Activated T-helper 1 cell treated with anti-CD3 and anti-CD28 coated beads, Interleukin-12 subunit alpha, Interleukin-12 subunit beta, Interleukin-2, Interleukin-4 antibody, amounts not matched to agents 30 ng/mL and 10 ng/mL and 1 ng/mL, durations not matched to agents 14 hours and 24 hours and 36 hours (primary cell): ENCODE data around the gene HOXC10. TPM values are rescaled to one million over a fixed set of nuclear protein-coding genes. Genes with fewer than 3 reads are reported as not detected.
A peak's percentile ranks its signal among the peaks of the same experiment; 100 is the strongest.

Experiments
- DNase-seq: peaks from one replicate; pipeline ENCODE4 v3.0.0; 2021; ENCODE audit warnings: low spot score
- H3K27ac Mint-ChIP-seq: one replicate; pipeline ENCODE4 v1.8.0; 2021; ENCODE audit warnings: mild to moderate bottlenecking, mixed read lengths
- H3K27me3 Mint-ChIP-seq: one replicate; pipeline ENCODE4 v1.8.0; 2022; ENCODE audit warnings: mild to moderate bottlenecking, moderate library complexity, mixed read lengths; ENCODE audit not compliant: insufficient read depth
- H3K36me3 Mint-ChIP-seq: one replicate; pipeline ENCODE4 v1.8.0; 2021; ENCODE audit warnings: low read depth, mixed read lengths
- H3K4me1 Mint-ChIP-seq: one replicate; pipeline ENCODE4 v1.8.0; 2021; ENCODE audit warnings: low read depth, mixed read lengths
- H3K4me3 Mint-ChIP-seq: one replicate; pipeline ENCODE4 v1.8.0; 2021; ENCODE audit warnings: mild to moderate bottlenecking, moderate library complexity, mixed read lengths
- H3K9me3 Mint-ChIP-seq: one replicate; pipeline ENCODE4 v1.8.0; 2021; ENCODE audit warnings: mixed read lengths
- intact Hi-C: fragments of 100-400 bp; cut with micrococcal nuclease; formaldehyde crosslinking; loops from one replicate; pipeline ENCODE4 v1.15.1; 2024
- total RNA-seq: library from RNA; stranded (reverse); gene quantifications from 2 replicates; pipeline ENCODE4 v1.2.3, GENCODE V29; 2022

HOXC10 gene
- total RNA-seq, 1 donor from 2014 or later: not detected

- no peaks in the 10 kb centered on the region for H3K9me3 Mint-ChIP-seq
- no peaks in the 10 kb centered on the region for H3K4me1 Mint-ChIP-seq
- no peak overlapping the region for H3K4me3 Mint-ChIP-seq
- intact Hi-C loops: loop anchor here (2.0 to 5.0 kb wide), 2 partner anchors 17 to 98 kb away; partner anchors contain the start of gene HOXC4
- H3K27ac Mint-ChIP-seq: peak overlapping the region; percentile 48
- H3K36me3 Mint-ChIP-seq: no peaks in the 10 kb centered on the region
- DNase-seq: no peak
- peaks cover 87% of the 10 kb centered on the region for H3K27me3 Mint-ChIP-seq
Observed at GRCh38 chr12:53953831-53954693, 30.9 kb upstream of the HOXC10 start.

GRCh38 chr12:53954694-53955035 lies 30.3 kb upstream of the HOXC10 start, which contains the start of gene HOXC12:
Gene HOXC12 (plus strand): TSS chr12:53954903. CDS start chr12:53954930, 27 bp downstream.
- intact Hi-C loops: loop anchor here (5.0 kb wide), 1 partner anchor 98 kb away; the partner anchor contains the start of gene HOXC4
- no peak for DNase-seq
- Mint-ChIP-seq H3K36me3 (no peaks in the 10 kb centered on the region), H3K4me1 (no peaks in the 10 kb centered on the region), H3K4me3 (no peak within 1 kb of the TSS), H3K27me3 (peaks cover 87% of the 10 kb centered on the region), H3K9me3 (no peaks in the 10 kb centered on the region), H3K27ac (peak within 1 kb of the TSS; percentile 48)

GRCh38 chr12:53955036-53955775 lies 29.7 kb upstream of the HOXC10 start:
- no peak for DNase-seq
- intact Hi-C loops: no loop called here
- Mint-ChIP-seq H3K4me3 (no peak overlapping the region), H3K27ac (no peak overlapping the region), H3K36me3 (no peaks in the 10 kb centered on the region), H3K27me3 (peaks cover 87% of the 10 kb centered on the region), H3K9me3 (no peaks in the 10 kb centered on the region), H3K4me1 (no peaks in the 10 kb centered on the region)

GRCh38 chr12:53955776-53956250 lies 29.1 kb upstream of the HOXC10 start:
- Mint-ChIP-seq H3K27ac (peak overlapping the region; percentile 46), H3K4me3 (no peak overlapping the region), H3K9me3 (no peaks in the 10 kb centered on the region), H3K4me1 (no peaks in the 10 kb centered on the region), H3K27me3 (peaks cover 88% of the 10 kb centered on the region), H3K36me3 (no peaks in the 10 kb centered on the region)
- intact Hi-C loops: loop anchor here (2.0 kb wide), 1 partner anchor 17 kb away; the partner anchor contains the start of gene HOXC11
- no peak for DNase-seq

GRCh38 chr12:53956251-53956887 lies 28.6 kb upstream of the HOXC10 start:
- H3K4me3 Mint-ChIP-seq: no peak overlapping the region
- no peaks in the 10 kb centered on the region for H3K4me1 Mint-ChIP-seq
- H3K36me3 Mint-ChIP-seq: no peaks in the 10 kb centered on the region
- peaks cover 84% of the 10 kb centered on the region for H3K27me3 Mint-ChIP-seq
- H3K9me3 Mint-ChIP-seq: no peaks in the 10 kb centered on the region
- no peak for DNase-seq
- intact Hi-C loops: loop anchor here (2.0 kb wide), 1 partner anchor 16 kb away; the partner anchor contains the start of gene HOXC11
- H3K27ac Mint-ChIP-seq: peak overlapping the region; percentile 63

- Mint-ChIP-seq H3K4me1 (no peaks in the 10 kb centered on the region), H3K27me3 (peaks cover 83% of the 10 kb centered on the region), H3K9me3 (no peaks in the 10 kb centered on the region), H3K27ac (no peak overlapping the region), H3K4me3 (no peak overlapping the region), H3K36me3 (no peaks in the 10 kb centered on the region)
- intact Hi-C loops: loop anchor here (2.0 kb wide), 1 partner anchor 16 kb away; the partner anchor contains the start of gene HOXC11
- no peak for DNase-seq
Observed at GRCh38 chr12:53956914-53957536, 27.9 kb upstream of the HOXC10 start.

- H3K27ac Mint-ChIP-seq: no peak overlapping the region
- H3K4me3 Mint-ChIP-seq: no peak overlapping the region
- H3K9me3 Mint-ChIP-seq: no peaks in the 10 kb centered on the region
- no peaks in the 10 kb centered on the region for H3K4me1 Mint-ChIP-seq
- H3K36me3 Mint-ChIP-seq: no peaks in the 10 kb centered on the region
- no peak for DNase-seq
- intact Hi-C loops: no loop called here
- H3K27me3 Mint-ChIP-seq: peaks cover 83% of the 10 kb centered on the region
Observed at GRCh38 chr12:53958128-53958527, 26.8 kb upstream of the HOXC10 start.

- Mint-ChIP-seq H3K4me3 (no peak overlapping the region), H3K9me3 (no peaks in the 10 kb centered on the region), H3K27ac (no peak overlapping the region), H3K36me3 (no peaks in the 10 kb centered on the region), H3K27me3 (peaks cover 83% of the 10 kb centered on the region), H3K4me1 (no peaks in the 10 kb centered on the region)
- intact Hi-C loops: no loop called here
- DNase-seq: no peak
Observed at GRCh38 chr12:53959314-53959713, 25.6 kb upstream of the HOXC10 start.

GRCh38 chr12:53960187-53961024 lies 24.5 kb upstream of the HOXC10 start:
- DNase-seq: no peak
- H3K27ac Mint-ChIP-seq: peak overlapping the region; percentile 50
- H3K4me1 Mint-ChIP-seq: peaks cover 3% of the 10 kb centered on the region
- H3K9me3 Mint-ChIP-seq: no peaks in the 10 kb centered on the region
- H3K4me3 Mint-ChIP-seq: no peak overlapping the region
- peaks cover 88% of the 10 kb centered on the region for H3K27me3 Mint-ChIP-seq
- intact Hi-C loops: no loop called here
- no peaks in the 10 kb centered on the region for H3K36me3 Mint-ChIP-seq

GRCh38 chr12:53961025-53961761 lies 23.8 kb upstream of the HOXC10 start:
- Mint-ChIP-seq H3K36me3 (no peaks in the 10 kb centered on the region), H3K27me3 (peaks cover 88% of the 10 kb centered on the region), H3K4me1 (peaks cover 6% of the 10 kb centered on the region), H3K4me3 (no peak overlapping the region), H3K27ac (peak overlapping the region; percentile 50), H3K9me3 (no peaks in the 10 kb centered on the region)
- intact Hi-C loops: no loop called here
- DNase-seq: no peak

- no peak for DNase-seq
- intact Hi-C loops: loop anchor here (2.0 kb wide), 1 partner anchor 34 kb away; no protein-coding TSS in a partner anchor
Observed at GRCh38 chr12:53963005-53963404, 21.9 kb upstream of the HOXC10 start.

More at GRCh38 chr12:53963005-53963404, 21.9 kb upstream of the HOXC10 start:
- Mint-ChIP-seq H3K27me3 (peaks cover 88% of the 10 kb centered on the region), H3K4me3 (no peak overlapping the region), H3K4me1 (peaks cover 6% of the 10 kb centered on the region), H3K9me3 (no peaks in the 10 kb centered on the region), H3K36me3 (no peaks in the 10 kb centered on the region), H3K27ac (no peak overlapping the region)
